ENCODE data around the gene HEXIM2.

- TF ChIP-seq RAD21 (IDR thresholded peaks at IDR 0.05; ENCODE audit: low read length) = no peak
- TF ChIP-seq, protein P1, sequence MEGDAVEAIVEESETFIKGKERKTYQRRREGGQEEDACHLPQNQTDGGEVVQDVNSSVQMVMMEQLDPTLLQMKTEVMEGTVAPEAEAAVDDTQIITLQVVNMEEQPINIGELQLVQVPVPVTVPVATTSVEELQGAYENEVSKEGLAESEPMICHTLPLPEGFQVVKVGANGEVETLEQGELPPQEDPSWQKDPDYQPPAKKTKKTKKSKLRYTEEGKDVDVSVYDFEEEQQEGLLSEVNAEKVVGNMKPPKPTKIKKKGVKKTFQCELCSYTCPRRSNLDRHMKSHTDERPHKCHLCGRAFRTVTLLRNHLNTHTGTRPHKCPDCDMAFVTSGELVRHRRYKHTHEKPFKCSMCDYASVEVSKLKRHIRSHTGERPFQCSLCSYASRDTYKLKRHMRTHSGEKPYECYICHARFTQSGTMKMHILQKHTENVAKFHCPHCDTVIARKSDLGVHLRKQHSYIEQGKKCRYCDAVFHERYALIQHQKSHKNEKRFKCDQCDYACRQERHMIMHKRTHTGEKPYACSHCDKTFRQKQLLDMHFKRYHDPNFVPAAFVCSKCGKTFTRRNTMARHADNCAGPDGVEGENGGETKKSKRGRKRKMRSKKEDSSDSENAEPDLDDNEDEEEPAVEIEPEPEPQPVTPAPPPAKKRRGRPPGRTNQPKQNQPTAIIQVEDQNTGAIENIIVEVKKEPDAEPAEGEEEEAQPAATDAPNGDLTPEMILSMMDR (conservative IDR thresholded peaks at IDR 0.05; ENCODE audit: low read depth, low read length) = no peak
- no peak for TF ChIP-seq SMC3 (IDR thresholded peaks at IDR 0.05; ENCODE audit: low read depth, low read length)
- TF ChIP-seq RCOR1 (IDR thresholded peaks at IDR 0.05; ENCODE audit: insufficient replicate concordance, low read length) = no peak
- TF ChIP-seq, protein P2, sequence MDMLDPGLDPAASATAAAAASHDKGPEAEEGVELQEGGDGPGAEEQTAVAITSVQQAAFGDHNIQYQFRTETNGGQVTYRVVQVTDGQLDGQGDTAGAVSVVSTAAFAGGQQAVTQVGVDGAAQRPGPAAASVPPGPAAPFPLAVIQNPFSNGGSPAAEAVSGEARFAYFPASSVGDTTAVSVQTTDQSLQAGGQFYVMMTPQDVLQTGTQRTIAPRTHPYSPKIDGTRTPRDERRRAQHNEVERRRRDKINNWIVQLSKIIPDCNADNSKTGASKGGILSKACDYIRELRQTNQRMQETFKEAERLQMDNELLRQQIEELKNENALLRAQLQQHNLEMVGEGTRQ (IDR thresholded peaks at IDR 0.05; ENCODE audit: low read depth, low read length) = no peak
- TF ChIP-seq POLR2A (IDR thresholded peaks at IDR 0.05; ENCODE audit: low read depth, low read length) = no peak
- no peak for TF ChIP-seq MAFK (IDR thresholded peaks at IDR 0.05; ENCODE audit: low read depth, low read length)
- TF ChIP-seq MXI1 (IDR thresholded peaks at IDR 0.05; ENCODE audit: borderline replicate concordance, low read depth, low read length) = no peak
Measured at GRCh38 chr17:45113424-45113754, 48.3 kb upstream of the HEXIM2 start.

Measured in IMR-90 (cell line).